ENCODE measurements around the gene METTL9. TPM values are rescaled to one million over a fixed set of nuclear protein-coding genes. Genes with fewer than 3 reads are reported as not detected.

Gene METTL9
- 92.8 to 101 TPM (median 94.6 TPM) in 5 replicates for total RNA-seq (2022; extraction: Qiagen RNA extraction; ENCODE audit: low read depth)

DNA sequence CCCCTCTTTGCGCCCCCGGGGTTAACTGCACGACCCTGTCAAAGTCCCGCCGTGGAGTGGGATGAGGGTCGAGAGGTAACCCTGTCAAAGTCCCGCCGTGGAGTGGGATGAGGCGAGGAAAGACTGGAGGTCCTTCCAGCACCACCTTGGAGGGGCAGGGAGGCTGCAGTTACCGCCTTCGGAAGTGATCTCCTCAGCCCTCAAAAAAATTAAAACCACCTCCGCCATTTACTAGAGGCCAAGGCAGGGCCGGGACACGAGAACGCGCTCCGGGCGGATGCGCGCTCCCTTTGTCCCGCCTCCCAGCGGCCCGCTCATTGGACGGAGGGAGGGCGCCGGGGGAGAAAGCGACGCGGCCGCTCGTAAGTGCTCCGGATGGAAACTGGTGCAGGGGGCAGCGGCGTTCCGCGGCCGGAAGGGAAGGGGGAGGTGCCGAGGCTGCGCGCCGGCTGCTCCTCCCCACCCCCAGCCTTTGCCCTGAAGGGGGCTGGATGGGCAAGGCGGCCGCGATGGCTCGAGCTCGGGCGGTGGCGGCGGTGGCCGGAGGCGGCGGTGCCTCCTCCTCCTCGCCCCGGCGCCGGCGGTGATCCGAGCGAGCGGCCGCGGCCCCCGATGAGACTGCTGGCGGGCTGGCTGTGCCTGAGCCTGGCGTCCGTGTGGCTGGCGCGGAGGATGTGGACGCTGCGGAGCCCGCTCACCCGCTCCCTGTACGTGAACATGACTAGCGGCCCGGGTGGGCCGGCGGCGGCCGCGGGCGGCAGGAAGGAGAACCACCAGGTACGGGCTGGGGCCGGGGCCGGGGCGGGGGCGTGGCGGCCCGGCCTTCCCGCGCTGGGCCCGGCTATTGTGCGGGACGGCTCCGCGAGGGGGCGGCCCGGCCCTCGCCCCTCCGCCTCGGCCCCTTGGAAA is at the start of gene METTL9:
METTL9 (plus strand) TSS at position 456 of the 909 bp plus-strand sequence; CDS start at position 613, 157 bp downstream.

DNA sequence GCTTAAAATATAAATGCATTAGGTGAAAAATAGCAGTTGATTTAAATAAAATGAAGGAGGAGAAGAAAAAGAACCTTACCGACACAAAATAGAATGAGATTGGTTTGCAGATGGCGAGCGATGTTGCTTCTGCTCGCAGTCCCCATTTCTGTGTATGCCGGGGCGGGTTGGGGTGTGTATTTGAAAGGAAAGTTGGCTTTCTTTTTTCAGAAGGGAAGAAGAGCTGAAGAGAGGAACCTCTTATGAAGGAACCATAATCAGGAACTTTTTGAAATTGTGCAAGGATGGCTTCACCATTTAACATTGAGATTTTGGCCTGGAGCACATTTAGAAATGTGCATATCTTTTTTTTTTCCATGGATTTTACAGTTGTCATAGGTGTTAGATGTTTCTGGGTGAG is 53.1 kb downstream of the METTL9 start, which contains the start of gene IGSF6:
IGSF6 (minus strand) TSS at position 156 of the 400 bp plus-strand sequence; CDS start at position 146, 10 bp downstream.

DNA sequence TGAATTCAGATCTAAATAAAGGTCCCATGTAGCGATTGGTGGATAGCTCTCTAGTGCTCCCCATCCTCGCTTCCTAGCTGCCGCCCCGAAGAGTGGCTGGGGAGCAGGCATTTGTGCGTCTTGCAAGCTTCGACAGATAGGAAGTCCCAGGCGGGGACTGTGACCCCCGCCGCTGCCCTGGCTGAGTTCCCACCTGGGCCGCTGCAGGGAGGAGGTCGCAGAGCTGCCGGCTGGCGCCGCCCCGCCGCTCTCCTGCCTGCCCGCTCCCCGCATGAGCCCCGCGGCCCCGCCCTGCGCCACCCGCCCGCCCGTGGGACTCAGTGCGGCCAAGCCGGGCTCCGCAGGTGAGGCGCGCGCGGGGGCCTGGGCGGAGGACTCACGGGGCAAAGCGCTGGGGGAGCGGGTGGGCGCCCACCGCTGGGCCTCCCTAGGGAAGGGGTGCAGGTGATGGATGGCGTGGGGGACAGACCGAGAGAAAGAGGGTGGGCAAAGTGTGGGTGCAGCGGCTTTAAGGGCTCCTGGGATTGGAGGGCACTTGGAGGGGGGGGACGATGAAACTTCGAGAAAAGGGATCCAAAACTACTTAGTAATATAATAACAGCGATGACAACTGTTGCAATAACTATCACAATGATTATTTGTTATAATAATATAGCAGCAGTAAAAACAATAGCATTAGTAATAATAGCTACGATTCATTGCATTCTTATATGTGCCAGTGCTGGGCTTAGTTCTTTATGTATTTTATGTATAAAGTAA is 64.7 kb downstream of the METTL9 start, which contains the start of gene OTOA:
OTOA (plus strand) TSS at position 80 of the 759 bp plus-strand sequence. CDS start 14,547 bp downstream, outside the sequence.

Other genes with a start within 250 kb of the METTL9 start
- not detected in 5 replicates for gene IGSF6, start 53.0 kb downstream of the METTL9 start, total RNA-seq (2022; extraction: Qiagen RNA extraction; ENCODE audit: low read depth)
- 0.05 TPM in 2 of 5 replicates, not detected in the others for gene OTOA, start 64.4 kb downstream of the METTL9 start, total RNA-seq (2022; extraction: Qiagen RNA extraction; ENCODE audit: low read depth)

Data from A549 treated with CpdA at 1 μM for 4 hours (cell line).